Endothelial cell of umbilical vein (primary cell): ENCODE data around the gene SH3BP4. TPM values are rescaled to one million over a fixed set of nuclear protein-coding genes. Genes with fewer than 3 reads are reported as not detected.

ENCODE experiments used
- BruUV-seq: library from RNA; stranded (reverse); fragments of 400-500 nt; replicated peaks from 2 replicates; lab custom pipeline; 2021; lab: Mats Ljungman, UMichigan
- CTCF ChIA-PET: fragments of 300-600, 350-600 bp; sonication (Branson Sonifier 250); formaldehyde crosslinking; loops from one replicate; lab custom pipeline; 2021; ENCODE audit warnings: antibody characterized with exemption, inconsistent platforms; lab: Charles Lee
- POLR2A ChIA-PET: fragments of 300-600, 350-600 bp; sonication (Branson Sonifier 250); formaldehyde crosslinking; loops from one replicate; lab custom pipeline; 2021; ENCODE audit warnings: antibody characterized with exemption, inconsistent platforms; lab: Charles Lee
- DNase-seq: peaks from one replicate; pipeline ENCODE4 v3.0.0-alpha.2; 2011; ENCODE audit warnings: low read depth, low spot score
- FAIRE-seq: peaks from 2 replicates; lab custom pipeline; 2011; peaks lifted over from hg19 to GRCh38; lab: Jason Lieb, UNC
- H2AFZ ChIP-seq: 2 replicates; pipeline ENCODE4 v1.6.0; 2012; ENCODE audit warnings: low read depth, low read length, control low read depth, inconsistent platforms
- H3K27ac ChIP-seq: 2 replicates; pipeline ENCODE4 v1.5.1; 2011; ENCODE audit warnings: low read depth, mild to moderate bottlenecking, control low read depth, low read length, moderate library complexity; ENCODE audit not compliant: insufficient read depth
- H3K27me3 ChIP-seq, 2 experiments: 2 replicates each; pipeline versions ENCODE4 v1.6.0 to v1.6.1; 2011; ENCODE audit warnings: low read length in 2 of 2, mixed read lengths in 1 of 2; ENCODE audit not compliant: control insufficient read depth in 2 of 2, insufficient read depth in 2 of 2
- H3K36me3 ChIP-seq, 2 experiments: 2 replicates in 1 of 2; 3 replicates in 1 of 2; pipeline ENCODE4 v1.5.1; 2011; ENCODE audit warnings: low read length in 2 of 2, mild to moderate bottlenecking in 1 of 2, moderate library complexity in 1 of 2; ENCODE audit not compliant: control insufficient read depth in 2 of 2, insufficient read depth in 2 of 2; ENCODE audit errors: extremely low read depth in 1 of 2
- H3K4me1 ChIP-seq: 3 replicates; pipeline ENCODE4 v1.5.1; 2011; ENCODE audit warnings: mild to moderate bottlenecking, low read length; ENCODE audit not compliant: control insufficient read depth, insufficient read depth; ENCODE audit errors: extremely low read depth
- H3K4me2 ChIP-seq: 2 replicates; pipeline ENCODE4 v1.6.1; 2011; ENCODE audit warnings: low read length, control low read depth, mixed read lengths; ENCODE audit not compliant: insufficient read depth
- H3K4me3 ChIP-seq, 3 experiments: fragments of 200-600 bp in 1 of 3; sonication (generic), shearing (Covaris generic) in 1 of 3; replicated peaks in 1 of 3; 2 replicates each; pipeline ENCODE4 v1.5.1; 2011 to 2016; ENCODE audit warnings: control low read depth in 3 of 3, low read length in 3 of 3, mild to moderate bottlenecking in 2 of 3, inconsistent platforms in 1 of 3, low read depth in 1 of 3, moderate library complexity in 1 of 3; ENCODE audit not compliant: insufficient read depth in 1 of 3
- H3K79me2 ChIP-seq: 2 replicates; pipeline ENCODE4 v1.6.0; 2012; ENCODE audit warnings: low read length, inconsistent platforms; ENCODE audit not compliant: control insufficient read depth, insufficient read depth
- H3K9ac ChIP-seq: replicated peaks from 2 replicates; pipeline ENCODE3; 2011; ENCODE audit warnings: low read length, control low read depth; ENCODE audit not compliant: insufficient read depth; ENCODE audit errors: extremely low read depth
- H3K9me1 ChIP-seq: replicated peaks from 3 replicates; pipeline ENCODE4 v1.6.0; 2011; ENCODE audit warnings: mild to moderate bottlenecking, low read length; ENCODE audit not compliant: control insufficient read depth, insufficient read depth; ENCODE audit errors: extremely low read depth
- H3K9me3 ChIP-seq: replicated peaks from 2 replicates; pipeline ENCODE4 v1.5.1; 2012; ENCODE audit warnings: low read length, inconsistent platforms; ENCODE audit not compliant: control insufficient read depth, insufficient read depth
- H4K20me1 ChIP-seq: replicated peaks from 2 replicates; pipeline ENCODE3; 2011; ENCODE audit warnings: mild to moderate bottlenecking, low read length; ENCODE audit not compliant: control insufficient read depth, insufficient read depth; ENCODE audit errors: extremely low read depth
- CTCF ChIP-seq, 2 donors: IDR thresholded peaks; 1 replicate in 1 of 2; 2 replicates in 1 of 2; pipeline ENCODE4 v1.5.1; 2011; ENCODE audit warnings: low read length in 2 of 2, mild to moderate bottlenecking in 2 of 2, moderate library complexity in 2 of 2, control low read depth in 1 of 2, inconsistent platforms in 1 of 2, low read depth in 1 of 2; ENCODE audit not compliant: insufficient read depth in 1 of 2; ENCODE audit errors: extremely low read depth in 1 of 2
- EZH2 ChIP-seq: IDR thresholded peaks from 2 replicates; pipeline ENCODE4 v1.6.1; 2012; ENCODE audit warnings: borderline replicate concordance, low read depth, mild to moderate bottlenecking, moderate library complexity, low read length, inconsistent platforms; ENCODE audit not compliant: severe bottlenecking
- FOS ChIP-seq: IDR thresholded peaks from 2 replicates; pipeline ENCODE4 v1.6.1; 2011; ENCODE audit warnings: mild to moderate bottlenecking, low read length, moderate library complexity, borderline replicate concordance; ENCODE audit not compliant: insufficient read depth
- GATA2 ChIP-seq: IDR thresholded peaks from 2 replicates; pipeline ENCODE4 v1.7.0; 2011; ENCODE audit warnings: low read depth, mild to moderate bottlenecking, moderate library complexity, mixed read lengths, low read length; ENCODE audit not compliant: insufficient read length, insufficient read depth
- JUN ChIP-seq: IDR thresholded peaks from 2 replicates; pipeline ENCODE4 v1.6.1; 2011; ENCODE audit warnings: borderline replicate concordance, low read depth; ENCODE audit not compliant: insufficient read length, insufficient read depth
- MAX ChIP-seq: IDR thresholded peaks from 2 replicates; pipeline ENCODE4 v1.6.1; 2011; ENCODE audit not compliant: insufficient read depth, insufficient read length
- MYC ChIP-seq: IDR thresholded peaks from one replicate; pipeline ENCODE4 v1.6.1; 2011; ENCODE audit warnings: mild to moderate bottlenecking, low read depth, low read length
- POLR2A ChIP-seq: IDR thresholded peaks from 2 replicates; pipeline ENCODE4 v1.6.1; 2012; ENCODE audit warnings: low read depth, mild to moderate bottlenecking, control low read depth, low read length
- POLR2AphosphoS5 ChIP-seq: IDR thresholded peaks from 2 replicates; pipeline ENCODE4 v1.6.1; 2012; ENCODE audit warnings: low read depth, mild to moderate bottlenecking, control low read depth, low read length, moderate library complexity; ENCODE audit not compliant: insufficient read depth
- dilution Hi-C: fragments of 300-500 bp; cut with MboI; formaldehyde crosslinking; loops from one replicate; pipeline ENCODE4 v1.15.0; 2019; ENCODE audit warnings: low sequenced_read_pairs; ENCODE audit not compliant: extremely low pct_ligation_motif_present
- intact Hi-C: fragments of 100-400 bp; cut with micrococcal nuclease; formaldehyde crosslinking; loops from one replicate; pipeline ENCODE4 v1.10.0; 2022
- polyA plus RNA-seq, 4 experiments: library from polyadenylated mRNA; depleted of rRNA in 3 of 4; stranded (reverse) in 3 of 4; unstranded in 1 of 4; fragments of >200 nt; gene quantifications; 2 replicates each; pipeline versions ENCODE4 v1.2.1 to v1.2.3, GENCODE V29; 2011 to 2012; ENCODE audit warnings: missing spikeins in 1 of 4
- total RNA-seq: library from RNA; stranded (reverse); gene quantifications from 2 replicates; pipeline ENCODE4 v1.2.3, GENCODE V29; 2021

SH3BP4 gene
- total and polyA plus RNA-seq, 2 donors (not counting 3 experiments of a cell fraction or from before 2014, with no cell fraction given) = 85.2 to 100.0 TPM

GRCh38 chr2:235083822-235084221, 132.0 kb downstream of the SH3BP4 start:
- dilution Hi-C loops (no loop called here), intact Hi-C loops (no loop called here)
- H3K36me3 ChIP-seq = no peaks in the 10 kb centered on the region
- no peak overlapping the region for H2AFZ ChIP-seq
- FAIRE-seq = no peak
- no peak for DNase-seq
- peaks cover 7% of the 10 kb centered on the region for H3K4me1 ChIP-seq
- no peak overlapping the region for H3K9ac ChIP-seq
- H3K9me3 ChIP-seq = no peaks in the 10 kb centered on the region
- H3K4me3 ChIP-seq = no peak overlapping the region
- no peaks in the 10 kb centered on the region for H3K79me2 ChIP-seq
- no peaks in the 10 kb centered on the region for H3K9me1 ChIP-seq
- BruUV-seq = no TSS peak
- no peak overlapping the region for H3K4me2 ChIP-seq
- POLR2A ChIA-PET = no interaction called here
- TF ChIP-seq POLR2AphosphoS5 (no peak), GATA2 (no peak), CTCF (IDR thresholded peaks at IDR 0.05; ENCODE audit: extremely low read depth in 1 of 2, insufficient read depth in 1 of 2, low read depth in 1 of 2, low read length in 2 of 2) (no peak), EZH2 (no peak), FOS (no peak), JUN (no peak), POLR2A (no peak), MYC (no peak), MAX (no peak)
- CTCF ChIA-PET = interaction anchor here (0.7 kb wide), 1 partner anchor 519 kb away, joined by 3 read pairs; no protein-coding TSS in a partner anchor
- H3K27me3 ChIP-seq = peaks cover 0 to 3% of the 10 kb centered on the region in 2 experiments
- no peak overlapping the region for H3K27ac ChIP-seq
- no peaks in the 10 kb centered on the region for H4K20me1 ChIP-seq
